Left ventricle myocardium inferior (tissue), 1 donor: Measurements from ENCODE around the gene POLL. TPM values are rescaled to one million over a fixed set of nuclear protein-coding genes. Genes with fewer than 3 reads are reported as not detected.

Experiments used
- DNase-seq: peaks from one replicate; pipeline ENCODE4 v3.0.0-alpha.2; 2020
- H3K27ac ChIP-seq: fragments of 200-600 bp; replicated peaks from 2 replicates; pipeline ENCODE4 v1.8.0; 2021
- H3K27me3 ChIP-seq: fragments of 200-600 bp; 2 replicates; pipeline ENCODE4 v1.8.0; 2021; ENCODE audit warnings: low read depth
- H3K36me3 ChIP-seq: fragments of 200-600 bp; 2 replicates; pipeline ENCODE4 v1.8.0; 2021
- H3K4me1 ChIP-seq: fragments of 200-600 bp; 2 replicates; pipeline ENCODE4 v1.8.0; 2021
- H3K4me3 ChIP-seq: fragments of 200-600 bp; 2 replicates; pipeline ENCODE4 v1.8.0; 2021; ENCODE audit warnings: mild to moderate bottlenecking, moderate library complexity
- H3K9me3 ChIP-seq: fragments of 200-600 bp; replicated peaks from 2 replicates; pipeline ENCODE4 v1.8.0; 2021
- intact Hi-C: fragments of 100-400 bp; cut with micrococcal nuclease; formaldehyde crosslinking; loops from one replicate; pipeline ENCODE4 v1.11.0; 2022
- total RNA-seq: library from RNA; stranded (reverse); fragmentation: NEBNext Ultra II Directional; extraction: Animal tissue kit (Norgen Biotek cat#: 25700); gene quantifications from one replicate; pipeline ENCODE4 v1.2.1, GENCODE V29; 2021
- TF ChIP-seq, protein P1 (sequence below): fragments of 200-600 bp; IDR thresholded peaks from 2 replicates; pipeline ENCODE4 v1.8.0; 2021; ENCODE audit warnings: antibody characterized with exemption, mild to moderate bottlenecking, borderline replicate concordance
- donor health status: DM: no; HTN: yes; CAD: no; lungs with severe emphysema.

Gene POLL
- total RNA-seq, 1 donor from 2014 or later, result 16.7 TPM

DNA sequence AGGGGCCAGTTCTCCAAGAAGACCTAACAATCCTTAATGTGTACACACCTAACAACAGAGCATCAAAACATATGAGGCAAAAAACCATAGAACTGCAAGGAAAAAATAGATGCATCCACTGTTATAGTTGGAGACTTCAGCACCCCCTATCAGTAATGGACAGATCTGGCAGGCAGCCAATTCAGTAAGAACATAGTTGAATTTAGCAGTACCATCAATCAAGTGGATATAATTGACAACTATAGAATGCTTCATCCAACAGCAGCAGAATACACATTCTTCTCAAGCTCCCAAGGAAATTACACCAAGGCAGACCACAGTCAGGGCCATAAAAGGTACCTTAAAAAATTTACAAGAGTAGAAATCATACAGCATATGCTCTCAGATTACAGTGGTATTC is 42.2 kb downstream of the POLL start:
- Histone ChIP-seq H3K4me3 (no peak overlapping the region), H3K27me3 (no peaks in the 10 kb centered on the region), H3K9me3 (no peaks in the 10 kb centered on the region), H3K4me1 (peaks cover 16% of the 10 kb centered on the region), H3K27ac (no peak overlapping the region), H3K36me3 (peaks cover 19% of the 10 kb centered on the region)
- no peak for DNase-seq
- intact Hi-C loops, result no loop called here
- TF ChIP-seq, protein P1, sequence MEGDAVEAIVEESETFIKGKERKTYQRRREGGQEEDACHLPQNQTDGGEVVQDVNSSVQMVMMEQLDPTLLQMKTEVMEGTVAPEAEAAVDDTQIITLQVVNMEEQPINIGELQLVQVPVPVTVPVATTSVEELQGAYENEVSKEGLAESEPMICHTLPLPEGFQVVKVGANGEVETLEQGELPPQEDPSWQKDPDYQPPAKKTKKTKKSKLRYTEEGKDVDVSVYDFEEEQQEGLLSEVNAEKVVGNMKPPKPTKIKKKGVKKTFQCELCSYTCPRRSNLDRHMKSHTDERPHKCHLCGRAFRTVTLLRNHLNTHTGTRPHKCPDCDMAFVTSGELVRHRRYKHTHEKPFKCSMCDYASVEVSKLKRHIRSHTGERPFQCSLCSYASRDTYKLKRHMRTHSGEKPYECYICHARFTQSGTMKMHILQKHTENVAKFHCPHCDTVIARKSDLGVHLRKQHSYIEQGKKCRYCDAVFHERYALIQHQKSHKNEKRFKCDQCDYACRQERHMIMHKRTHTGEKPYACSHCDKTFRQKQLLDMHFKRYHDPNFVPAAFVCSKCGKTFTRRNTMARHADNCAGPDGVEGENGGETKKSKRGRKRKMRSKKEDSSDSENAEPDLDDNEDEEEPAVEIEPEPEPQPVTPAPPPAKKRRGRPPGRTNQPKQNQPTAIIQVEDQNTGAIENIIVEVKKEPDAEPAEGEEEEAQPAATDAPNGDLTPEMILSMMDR, result no peak

GRCh38 chr10:101538446-101538845 is 49.6 kb downstream of the POLL start:
- TF ChIP-seq, protein P1, result no peak
- Histone ChIP-seq H3K4me1 (peaks cover 3% of the 10 kb centered on the region), H3K4me3 (no peak overlapping the region), H3K9me3 (no peaks in the 10 kb centered on the region), H3K27ac (no peak overlapping the region), H3K36me3 (peaks cover 62% of the 10 kb centered on the region), H3K27me3 (no peaks in the 10 kb centered on the region)
- intact Hi-C loops, result no loop called here
- no peak for DNase-seq

GRCh38 chr10:101536800-101537199 is 51.3 kb downstream of the POLL start:
- TF ChIP-seq, protein P1, result peak; percentile 56
- H3K36me3 ChIP-seq, result peaks cover 71% of the 10 kb centered on the region
- intact Hi-C loops, result no loop called here
- peaks cover 3% of the 10 kb centered on the region for H3K4me1 ChIP-seq
- no peak for DNase-seq
- no peaks in the 10 kb centered on the region for H3K27me3 ChIP-seq
- H3K27ac ChIP-seq, result no peak overlapping the region
- H3K4me3 ChIP-seq, result no peak overlapping the region
- H3K9me3 ChIP-seq, result no peaks in the 10 kb centered on the region

DNA sequence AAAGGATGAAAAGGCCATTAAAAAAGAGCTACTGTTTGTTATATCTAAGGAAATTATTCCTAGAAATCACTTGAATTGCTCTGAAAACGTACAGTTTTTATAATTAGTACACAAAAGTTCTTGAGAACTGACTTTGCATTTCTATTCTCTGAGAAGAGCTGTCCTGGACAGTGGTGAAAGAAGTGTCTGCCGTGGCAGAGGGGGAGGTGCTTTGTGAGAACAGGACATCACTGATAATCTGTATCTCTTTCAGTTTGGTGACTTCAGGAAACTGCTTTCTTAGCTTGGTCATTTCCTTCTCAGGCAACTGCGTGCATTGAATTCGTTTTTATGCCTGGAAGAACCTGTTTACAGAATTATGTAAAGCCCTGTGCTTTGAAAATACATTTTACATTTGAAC is 52.1 kb downstream of the POLL start:
- Histone ChIP-seq H3K9me3 (no peaks in the 10 kb centered on the region), H3K36me3 (peaks cover 80% of the 10 kb centered on the region), H3K27me3 (no peaks in the 10 kb centered on the region), H3K4me3 (no peak overlapping the region), H3K27ac (no peak overlapping the region), H3K4me1 (peaks cover 3% of the 10 kb centered on the region)
- TF ChIP-seq, protein P1, result no peak
- no peak for DNase-seq
- intact Hi-C loops, result no loop called here

GRCh38 chr10:101529725-101530553 is 58.1 kb downstream of the POLL start:
- intact Hi-C loops, result no loop called here
- H3K36me3 ChIP-seq, result peaks cover 53% of the 10 kb centered on the region

More at GRCh38 chr10:101529725-101530553, 58.1 kb downstream of the POLL start:
- TF ChIP-seq, protein P1, result no peak
- no peak for DNase-seq
- Histone ChIP-seq H3K27ac (no peak overlapping the region), H3K27me3 (no peaks in the 10 kb centered on the region), H3K4me1 (peaks cover 21% of the 10 kb centered on the region), H3K4me3 (no peak overlapping the region), H3K9me3 (no peaks in the 10 kb centered on the region)
